Upper lobe of right lung (tissue), 1 donor: ENCODE results near the gene NAGPA. TPM values are rescaled to one million over a fixed set of nuclear protein-coding genes. Genes with fewer than 3 reads are reported as not detected.

Experiments
- ATAC-seq: fragments of 200-7000 bp; cut with Tn5 transposase; one replicate; pipeline ENCODE4 v1.9.1; 2020; ENCODE audit warnings: mild to moderate bottlenecking, moderate library complexity
- DNase-seq: peaks from one replicate; pipeline ENCODE4 v3.0.0-alpha.2; 2020
- H3K27ac ChIP-seq: fragments of 200-600 bp; one replicate; pipeline ENCODE4 v1.8.0; 2022
- H3K27me3 ChIP-seq: fragments of 200-600 bp; one replicate; pipeline ENCODE4 v1.8.0; 2022; ENCODE audit warnings: mild to moderate bottlenecking
- H3K36me3 ChIP-seq: fragments of 200-600 bp; one replicate; pipeline ENCODE4 v1.8.0; 2022
- H3K4me1 ChIP-seq: fragments of 200-600 bp; one replicate; pipeline ENCODE4 v1.8.0; 2022
- H3K4me3 ChIP-seq: fragments of 200-600 bp; one replicate; pipeline ENCODE4 v1.8.0; 2022; ENCODE audit warnings: mild to moderate bottlenecking
- H3K9me3 ChIP-seq: fragments of 200-600 bp; one replicate; pipeline ENCODE4 v1.8.0; 2022
- intact Hi-C: fragments of 100-400 bp; cut with DNase I; formaldehyde crosslinking; loops from one replicate; pipeline ENCODE4 v1.11.0; 2022
- total RNA-seq: library from RNA; stranded (reverse); fragmentation: NEBNext Ultra II Directional; extraction: Animal tissue kit (Norgen Biotek cat#: 25700); gene quantifications from one replicate; pipeline ENCODE4 v1.2.1, GENCODE V29; 2021
- TF ChIP-seq, protein P1 (sequence below): fragments of 200-600 bp; IDR thresholded peaks from one replicate; pipeline ENCODE4 v1.8.0; 2022; ENCODE audit warnings: antibody characterized with exemption
- donor health status: DM: no; HTN: yes; CAD: no; lungs with severe emphysema.

Gene NAGPA
- total RNA-seq, 1 donor from 2014 or later, result 16.7 TPM

- Histone ChIP-seq H3K27me3 (no peaks in the 10 kb centered on the region), H3K9me3 (no peaks in the 10 kb centered on the region), H3K27ac (no peak overlapping the region), H3K36me3 (no peaks in the 10 kb centered on the region), H3K4me3 (no peak overlapping the region), H3K4me1 (no peaks in the 10 kb centered on the region)
- TF ChIP-seq, protein P1, sequence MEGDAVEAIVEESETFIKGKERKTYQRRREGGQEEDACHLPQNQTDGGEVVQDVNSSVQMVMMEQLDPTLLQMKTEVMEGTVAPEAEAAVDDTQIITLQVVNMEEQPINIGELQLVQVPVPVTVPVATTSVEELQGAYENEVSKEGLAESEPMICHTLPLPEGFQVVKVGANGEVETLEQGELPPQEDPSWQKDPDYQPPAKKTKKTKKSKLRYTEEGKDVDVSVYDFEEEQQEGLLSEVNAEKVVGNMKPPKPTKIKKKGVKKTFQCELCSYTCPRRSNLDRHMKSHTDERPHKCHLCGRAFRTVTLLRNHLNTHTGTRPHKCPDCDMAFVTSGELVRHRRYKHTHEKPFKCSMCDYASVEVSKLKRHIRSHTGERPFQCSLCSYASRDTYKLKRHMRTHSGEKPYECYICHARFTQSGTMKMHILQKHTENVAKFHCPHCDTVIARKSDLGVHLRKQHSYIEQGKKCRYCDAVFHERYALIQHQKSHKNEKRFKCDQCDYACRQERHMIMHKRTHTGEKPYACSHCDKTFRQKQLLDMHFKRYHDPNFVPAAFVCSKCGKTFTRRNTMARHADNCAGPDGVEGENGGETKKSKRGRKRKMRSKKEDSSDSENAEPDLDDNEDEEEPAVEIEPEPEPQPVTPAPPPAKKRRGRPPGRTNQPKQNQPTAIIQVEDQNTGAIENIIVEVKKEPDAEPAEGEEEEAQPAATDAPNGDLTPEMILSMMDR, result no peak
- ATAC-seq (no peak), DNase-seq (no peak)
- intact Hi-C loops, result no loop called here
Observed at GRCh38 chr16:4980691-4981090, 53.0 kb downstream of the NAGPA start.

DNA sequence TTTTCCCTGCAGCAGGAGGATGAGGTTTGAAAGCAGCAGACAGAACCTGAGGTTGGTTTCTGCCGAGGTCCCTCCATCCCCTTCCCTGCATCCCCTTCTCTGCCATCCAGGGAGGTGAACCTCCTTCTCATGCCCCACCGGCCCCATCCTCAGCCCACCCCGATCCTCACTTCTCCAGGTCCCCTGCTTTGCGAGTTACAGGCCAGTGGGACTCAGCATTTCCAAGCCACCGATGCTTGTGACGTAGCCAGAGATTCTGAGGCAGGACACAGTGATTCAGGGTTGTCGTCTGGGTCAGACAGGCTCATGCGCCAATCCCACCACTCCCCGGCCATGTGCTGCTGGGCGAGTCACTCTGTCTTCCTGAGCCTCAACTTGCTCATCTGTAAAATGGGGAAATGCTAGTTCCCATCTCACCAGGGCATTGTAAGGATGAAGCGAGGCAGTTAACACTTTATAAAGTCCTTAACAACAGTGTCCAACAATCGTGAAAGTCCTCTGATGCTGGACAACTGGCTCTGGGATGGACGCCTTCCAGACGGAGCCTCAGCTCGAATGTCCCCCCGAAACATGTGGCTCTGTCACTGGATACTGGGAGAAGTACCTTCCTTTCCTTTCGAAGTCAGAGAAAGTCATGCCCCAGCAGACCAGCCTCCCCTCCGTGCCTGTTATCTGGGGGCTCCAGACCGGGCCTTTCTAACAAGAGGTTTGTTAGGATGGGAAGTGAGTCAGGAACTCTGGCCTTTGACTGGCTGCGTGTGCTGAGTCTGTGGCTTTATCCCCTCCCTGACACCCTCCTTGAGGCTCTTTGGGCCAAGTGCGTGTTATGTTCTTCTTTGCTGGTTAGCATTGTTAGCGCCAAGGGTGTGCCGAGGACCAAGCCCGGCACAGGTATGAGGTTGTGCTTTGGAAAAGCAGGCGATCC, 53.7 kb downstream of the NAGPA start:
- TF ChIP-seq, protein P1, result no peak
- no peak for DNase-seq
- intact Hi-C loops, result no loop called here

DNA sequence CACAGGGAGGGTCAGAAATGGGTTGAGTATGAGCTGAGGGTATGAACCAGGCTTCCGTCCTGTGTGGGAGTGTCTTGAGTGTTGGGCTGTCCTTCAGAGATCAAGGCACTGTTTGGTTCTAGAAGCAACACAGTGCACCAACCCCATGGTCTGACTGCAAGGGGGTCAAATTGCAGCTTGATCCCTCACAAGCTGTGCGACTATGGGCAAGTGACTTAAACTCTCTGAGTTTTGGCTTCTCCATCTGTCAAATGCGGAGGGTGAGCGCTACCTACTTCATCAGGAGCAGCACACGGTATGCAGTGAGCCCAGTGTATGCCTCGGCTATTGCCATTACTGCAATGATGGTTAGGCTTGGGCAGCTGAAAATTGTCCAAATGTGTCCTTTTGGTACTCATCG, 54.6 kb downstream of the NAGPA start:
- Histone ChIP-seq H3K36me3 (no peaks in the 10 kb centered on the region), H3K9me3 (no peaks in the 10 kb centered on the region), H3K4me1 (no peaks in the 10 kb centered on the region), H3K27ac (no peak overlapping the region), H3K27me3 (no peaks in the 10 kb centered on the region), H3K4me3 (no peak overlapping the region)
- DNase-seq (no peak), ATAC-seq (no peak)
- TF ChIP-seq, protein P1, result no peak
- intact Hi-C loops, result no loop called here

More for the DNA sequence above, 53.7 kb downstream of the NAGPA start:
- Histone ChIP-seq H3K27me3 (no peaks in the 10 kb centered on the region), H3K4me3 (no peak overlapping the region), H3K4me1 (no peaks in the 10 kb centered on the region), H3K36me3 (no peaks in the 10 kb centered on the region), H3K9me3 (no peaks in the 10 kb centered on the region), H3K27ac (no peak overlapping the region)
- no peak for ATAC-seq

DNA sequence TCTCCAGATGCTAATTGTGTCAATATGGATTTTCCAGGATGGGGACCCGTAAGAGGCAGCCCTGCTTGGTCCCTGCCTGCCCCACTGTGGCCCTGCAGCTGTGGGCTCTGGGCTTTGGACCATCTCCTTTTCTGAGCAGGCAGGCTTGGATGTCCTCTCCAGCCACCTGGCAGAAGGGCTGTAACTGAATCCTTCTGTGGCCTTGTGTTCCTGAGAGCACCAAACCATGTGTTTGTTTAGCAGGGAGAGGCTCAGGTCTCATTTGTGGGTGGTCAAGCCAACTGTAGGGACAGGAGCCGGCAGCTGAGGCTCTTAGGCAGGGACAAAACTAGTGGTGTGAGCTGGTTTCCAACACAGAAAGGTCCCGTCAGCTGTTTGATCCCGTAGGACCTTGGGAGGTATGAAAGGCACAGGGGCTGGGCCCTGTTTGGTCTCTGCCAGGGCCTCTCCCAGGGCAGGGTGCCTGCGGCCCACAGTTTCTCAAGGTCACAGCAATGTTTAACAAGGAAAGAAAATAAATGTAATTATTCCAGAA, 57.1 kb downstream of the NAGPA start:
- Histone ChIP-seq H3K36me3 (no peaks in the 10 kb centered on the region), H3K4me1 (no peaks in the 10 kb centered on the region), H3K27ac (no peak overlapping the region), H3K27me3 (peaks cover under 1% of the 10 kb centered on the region), H3K4me3 (no peak overlapping the region), H3K9me3 (no peaks in the 10 kb centered on the region)
- intact Hi-C loops, result no loop called here
- DNase-seq (peak; percentile 38), ATAC-seq (no peak)
- TF ChIP-seq, protein P1, result no peak

- no peak for DNase-seq
- no peaks in the 10 kb centered on the region for H3K4me1 ChIP-seq
Observed at GRCh38 chr16:4976079-4976478, 57.7 kb downstream of the NAGPA start.

More at GRCh38 chr16:4976079-4976478, 57.7 kb downstream of the NAGPA start:
- Histone ChIP-seq H3K27ac (no peak overlapping the region), H3K36me3 (no peaks in the 10 kb centered on the region), H3K4me3 (no peak overlapping the region), H3K27me3 (peaks cover 6% of the 10 kb centered on the region), H3K9me3 (no peaks in the 10 kb centered on the region)
- TF ChIP-seq, protein P1, result no peak
- ATAC-seq, result peak; percentile 55
- intact Hi-C loops, result no loop called here

Other genes starting within 250 kb of the NAGPA start
- not detected for gene SEPTIN12, start 245.6 kb downstream of the NAGPA start, total RNA-seq
- 23.3 TPM for gene SMIM22, start 238.6 kb downstream of the NAGPA start, total RNA-seq
- 21.8 TPM for gene ROGDI, start 231.3 kb downstream of the NAGPA start, total RNA-seq
- 85.7 TPM for gene GLYR1, start 186.6 kb downstream of the NAGPA start, total RNA-seq
- gene UBN1, start 186.5 kb downstream of the NAGPA start, total RNA-seq, result 36.6 TPM
- gene PPL, start 96.8 kb downstream of the NAGPA start, total RNA-seq, result 78.1 TPM
- 0.52 TPM for gene SEC14L5, start 75.6 kb downstream of the NAGPA start, total RNA-seq
- gene C16orf89, start 32.0 kb upstream of the NAGPA start, total RNA-seq, result 201 TPM
- 26.4 TPM for gene ALG1, start 37.9 kb upstream of the NAGPA start, total RNA-seq
- 9.6 TPM for gene EEF2KMT, start 63.9 kb upstream of the NAGPA start, total RNA-seq